ENCODE data around the gene CTU1.

- TF ChIP-seq CTCF (IDR thresholded peaks at IDR 0.05), result no peak
- TF ChIP-seq POLR2A (IDR thresholded peaks at IDR 0.05), result no peak
- TF ChIP-seq POLR2AphosphoS5 (IDR thresholded peaks at IDR 0.05), result no peak
These were observed 4.3 kb downstream of the CTU1 start for GRCh38 chr19:51103926-51104341.

Data from prostate gland (tissue), 2 donors.